Naive thymus-derived CD4-positive, alpha-beta T cell (primary cell): Measurements from ENCODE around the gene AGPAT4. TPM values are rescaled to one million over a fixed set of nuclear protein-coding genes. Genes with fewer than 3 reads are reported as not detected.
"Not testable (repeated sequence)": the region's sequence is repeated elsewhere in the genome, so short reads cannot be mapped to it uniquely, and the experiment has no call there.

Source experiments
- ATAC-seq: fragments of 150-1000 bp; cut with Tn5 transposase; 2 replicates; pipeline ENCODE4 v1.10.0; 2021; ENCODE audit warnings: mild to moderate bottlenecking, moderate library complexity
- CTCF ChIA-PET: fragments of 350-600 bp; sonication (Branson Sonifier 250); formaldehyde crosslinking; loops from one replicate; lab custom pipeline; 2021; ENCODE audit warnings: antibody characterized with exemption; lab: Charles Lee
- POLR2A ChIA-PET: fragments of 350-600 bp; sonication (Branson Sonifier 250); formaldehyde crosslinking; loops from one replicate; lab custom pipeline; 2021; ENCODE audit warnings: antibody characterized with exemption, inconsistent platforms; lab: Charles Lee
- DNase-seq, 9 donors: peaks; one replicate each; pipeline versions ENCODE4 v3.0.0 to v3.0.0-alpha.2; 2020 to 2022; ENCODE audit warnings: mixed read lengths in 1 of 9
- H3K27ac ChIP-seq: one replicate; pipeline ENCODE4 v1.7.0; 2013; ENCODE audit warnings: mild to moderate bottlenecking, low read depth, low read length, moderate library complexity
- H3K27me3 ChIP-seq, 2 donors: one replicate each; pipeline ENCODE4 v1.7.0; 2013; ENCODE audit warnings: low read length in 2 of 2, mild to moderate bottlenecking in 2 of 2, moderate library complexity in 2 of 2; ENCODE audit not compliant: control insufficient read depth in 2 of 2, insufficient read depth in 2 of 2
- H3K36me3 ChIP-seq, 3 experiments: 1 replicate in 2 of 3; 2 replicates in 1 of 3; pipeline ENCODE4 v1.7.0; 2013; ENCODE audit warnings: low read length in 3 of 3, mild to moderate bottlenecking in 3 of 3, moderate library complexity in 1 of 3; ENCODE audit not compliant: insufficient read depth in 3 of 3, control insufficient read depth in 2 of 3
- H3K4me1 ChIP-seq, 2 donors: one replicate each; pipeline ENCODE4 v1.7.0; 2013; ENCODE audit warnings: low read length in 2 of 2, mild to moderate bottlenecking in 2 of 2, moderate library complexity in 1 of 2; ENCODE audit not compliant: control insufficient read depth in 2 of 2, insufficient read depth in 2 of 2
- H3K4me3 ChIP-seq: 2 replicates; pipeline ENCODE4 v1.7.0; 2013; ENCODE audit warnings: mild to moderate bottlenecking, low read length
- H3K9me3 ChIP-seq, 3 experiments: 1 replicate in 2 of 3; 2 replicates in 1 of 3; pipeline ENCODE4 v1.7.0; 2013; ENCODE audit warnings: low read length in 3 of 3; ENCODE audit not compliant: control insufficient read depth in 2 of 3
- H3K27ac Mint-ChIP-seq, 9 donors: one replicate each; pipeline ENCODE4 v1.8.0; 2020 to 2022; ENCODE audit warnings: mixed read lengths in 9 of 9, mild to moderate bottlenecking in 8 of 9, moderate library complexity in 5 of 9, inconsistent platforms in 2 of 9
- H3K27me3 Mint-ChIP-seq, 5 donors: one replicate each; pipeline ENCODE4 v1.8.0; 2021 to 2022; ENCODE audit warnings: mixed read lengths in 5 of 5, mild to moderate bottlenecking in 1 of 5
- H3K36me3 Mint-ChIP-seq, 5 donors: one replicate each; pipeline ENCODE4 v1.8.0; 2020 to 2022; ENCODE audit warnings: mixed read lengths in 5 of 5, mild to moderate bottlenecking in 3 of 5, inconsistent platforms in 1 of 5
- H3K4me1 Mint-ChIP-seq, 7 donors: one replicate each; pipeline ENCODE4 v1.8.0; 2020 to 2022; ENCODE audit warnings: mixed read lengths in 7 of 7, mild to moderate bottlenecking in 3 of 7, inconsistent platforms in 1 of 7
- H3K4me3 Mint-ChIP-seq, 10 donors: one replicate each; pipeline ENCODE4 v1.8.0; 2020 to 2022; ENCODE audit warnings: mild to moderate bottlenecking in 10 of 10, mixed read lengths in 10 of 10, moderate library complexity in 6 of 10, inconsistent platforms in 2 of 10
- H3K9me3 Mint-ChIP-seq, 11 donors: one replicate each; pipeline ENCODE4 v1.8.0; 2020 to 2022; ENCODE audit warnings: mixed read lengths in 11 of 11, mild to moderate bottlenecking in 4 of 11, inconsistent platforms in 1 of 11, moderate library complexity in 1 of 11
- intact Hi-C, 2 donors: fragments of 100-400 bp; cut with micrococcal nuclease; formaldehyde crosslinking; loops; one replicate each; pipeline ENCODE4 v1.15.1; 2023
- polyA plus RNA-seq, 2 donors: library from polyadenylated mRNA; unstranded; fragments of 300-500 nt; fragmentation: Illumina TruSeq; gene quantifications; one replicate each; pipeline ENCODE4 v1.2.3, GENCODE V29; 2021
- total RNA-seq, 6 experiments: library from RNA in 5 of 6; stranded (reverse) in 5 of 6; gene quantifications; 1 replicate in 5 of 6; 2 replicates in 1 of 6; pipeline ENCODE4 v1.2.3 and lab custom pipeline; 2021 to 2026

Gene AGPAT4
- total and polyA plus RNA-seq, 7 experiments from 2014 or later = 1.1 to 16.2 (median 2.4) TPM

DNA sequence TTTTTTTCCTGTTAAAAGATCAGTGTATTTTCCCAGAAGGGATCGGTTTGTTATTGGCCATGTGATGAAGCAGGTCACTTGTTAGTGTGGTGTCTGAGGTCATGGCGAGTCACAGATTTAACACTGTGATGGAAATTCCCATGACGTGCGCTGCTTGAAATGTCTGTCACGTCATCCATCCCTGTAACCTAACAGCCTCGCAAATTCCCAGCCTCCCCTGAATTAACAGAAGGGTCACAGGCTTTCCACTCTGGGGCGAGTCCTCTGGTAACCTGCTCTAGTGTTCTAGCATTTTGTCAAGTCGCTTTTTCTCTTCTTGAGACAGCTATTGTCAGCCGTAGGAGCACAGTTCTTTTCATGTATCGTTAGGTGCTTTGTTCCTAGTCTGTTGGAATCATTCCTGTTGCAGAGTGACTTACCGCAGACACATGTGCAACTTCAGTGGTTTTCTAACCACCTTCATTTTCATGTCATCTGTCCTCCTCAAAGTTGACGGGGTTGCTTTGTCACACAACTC lies 145.1 kb downstream of the AGPAT4 start:
- Mint-ChIP-seq H3K4me3 (peak overlapping the region in 2 of 10 donors; percentile 14 to 24), H3K9me3 (peaks cover 5 to 25% (median 15%) of the 10 kb centered on the region in 11 donors), H3K36me3 (peaks cover 17 to 56% (median 39%) of the 10 kb centered on the region in 5 donors), H3K27me3 (no peaks in the 10 kb centered on the region), H3K27ac (peak overlapping the region; percentile 4 to 70 (median 31)), H3K4me1 (peaks cover 9 to 33% (median 19%) of the 10 kb centered on the region in 7 donors)
- Histone ChIP-seq H3K36me3 (peaks cover 0 to 10% (median 0%) of the 10 kb centered on the region in 3 experiments), H3K27ac (no peak overlapping the region), H3K4me3 (no peak overlapping the region), H3K9me3 (peaks cover 0 to 2% (median 0%) of the 10 kb centered on the region in 3 experiments), H3K4me1 (no peaks in the 10 kb centered on the region), H3K27me3 (no peaks in the 10 kb centered on the region)
- CTCF ChIA-PET = interaction anchor here (0.6 kb wide), 1 partner anchor 34 kb away, joined by 3 read pairs; no protein-coding TSS in a partner anchor
- no peak for DNase-seq
- peak; percentile 37 for ATAC-seq
- intact Hi-C loops = loop anchor here in 1 of 2 donors (2.0 kb wide), 1 partner anchor 18 kb away; no protein-coding TSS in a partner anchor
- POLR2A ChIA-PET = no interaction called here

GRCh38 chr6:161128230-161128629 lies 145.6 kb downstream of the AGPAT4 start:
- Mint-ChIP-seq H3K4me3 (peak overlapping the region in 1 of 10 donors; percentile 12), H3K27ac (peak overlapping the region in 6 of 9 donors; percentile 1 to 65 (median 40)), H3K9me3 (peaks cover 5 to 30% (median 20%) of the 10 kb centered on the region in 11 donors), H3K4me1 (peaks cover 9 to 33% (median 19%) of the 10 kb centered on the region in 7 donors), H3K36me3 (peaks cover 19 to 61% (median 44%) of the 10 kb centered on the region in 5 donors), H3K27me3 (no peaks in the 10 kb centered on the region)
- ChIA-PET POLR2A (no interaction called here), CTCF (interaction anchor here (0.6 kb wide), 1 partner anchor 35 kb away, joined by 3 read pairs; no protein-coding TSS in a partner anchor)
- DNase-seq (peak in 1 of 9 donors; percentile 5), ATAC-seq (peak; percentile 46)
- H3K36me3 ChIP-seq = peaks cover 0 to 10% (median 2%) of the 10 kb centered on the region in 3 experiments
- intact Hi-C loops = loop anchor here in 1 of 2 donors (2.0 kb wide), 1 partner anchor 17 kb away; no protein-coding TSS in a partner anchor
- peaks cover 0 to 7% (median 0%) of the 10 kb centered on the region in 3 experiments for H3K9me3 ChIP-seq
- no peak overlapping the region for H3K27ac ChIP-seq
- H3K4me3 ChIP-seq = no peak overlapping the region
- H3K4me1 ChIP-seq = no peaks in the 10 kb centered on the region
- no peaks in the 10 kb centered on the region for H3K27me3 ChIP-seq

DNA sequence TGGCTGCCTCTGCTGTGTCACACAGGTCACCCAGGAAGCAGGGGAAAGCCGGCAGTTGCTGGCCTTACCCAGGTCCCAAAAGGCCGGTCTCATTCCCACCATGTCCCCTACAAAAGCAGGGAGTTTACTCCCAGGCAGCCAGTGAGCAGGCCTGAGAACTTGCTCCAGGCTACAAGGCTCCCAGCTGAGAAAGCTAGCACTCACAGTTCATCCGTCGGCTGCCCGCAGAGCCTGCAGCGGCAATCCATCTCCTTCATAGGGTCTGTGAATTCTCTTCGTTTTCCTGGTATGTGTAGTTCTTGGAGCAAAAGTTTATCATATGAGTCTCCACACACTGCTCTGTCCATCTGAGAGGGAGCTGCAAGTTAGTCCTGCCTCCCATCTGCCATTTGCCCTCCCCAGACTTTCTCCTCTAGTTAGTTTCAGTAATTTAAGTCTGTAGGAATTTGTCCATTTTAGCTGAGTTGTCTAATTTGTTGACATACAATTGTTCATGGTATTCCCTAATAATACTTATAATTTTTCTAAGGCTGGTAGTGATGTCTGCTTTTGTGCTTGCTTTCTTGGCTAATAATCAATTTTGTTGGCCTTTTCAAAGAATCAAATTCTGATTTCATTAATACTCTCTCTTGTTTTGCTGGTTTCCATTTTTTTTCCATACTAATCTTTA lies 146.7 kb downstream of the AGPAT4 start:
- H3K4me1 ChIP-seq = no peaks in the 10 kb centered on the region
- Mint-ChIP-seq H3K4me1 (peaks cover 9 to 33% (median 19%) of the 10 kb centered on the region in 7 donors), H3K36me3 (peaks cover 20 to 71% (median 55%) of the 10 kb centered on the region in 5 donors), H3K27ac (peak overlapping the region in 4 of 9 donors; percentile 11 to 83 (median 34)), H3K27me3 (no peaks in the 10 kb centered on the region), H3K9me3 (peaks cover 7 to 40% (median 22%) of the 10 kb centered on the region in 11 donors), H3K4me3 (no peak overlapping the region)
- no peak for ATAC-seq
- no peaks in the 10 kb centered on the region for H3K27me3 ChIP-seq
- POLR2A ChIA-PET = no interaction called here
- H3K9me3 ChIP-seq = peaks cover 0 to 14% (median 0%) of the 10 kb centered on the region in 3 experiments
- CTCF ChIA-PET = no interaction called here
- H3K27ac ChIP-seq = no peak overlapping the region
- H3K4me3 ChIP-seq = no peak overlapping the region
- intact Hi-C loops = no loop called here
- peaks cover 0 to 10% (median 5%) of the 10 kb centered on the region in 3 experiments for H3K36me3 ChIP-seq
- DNase-seq = no peak

DNA sequence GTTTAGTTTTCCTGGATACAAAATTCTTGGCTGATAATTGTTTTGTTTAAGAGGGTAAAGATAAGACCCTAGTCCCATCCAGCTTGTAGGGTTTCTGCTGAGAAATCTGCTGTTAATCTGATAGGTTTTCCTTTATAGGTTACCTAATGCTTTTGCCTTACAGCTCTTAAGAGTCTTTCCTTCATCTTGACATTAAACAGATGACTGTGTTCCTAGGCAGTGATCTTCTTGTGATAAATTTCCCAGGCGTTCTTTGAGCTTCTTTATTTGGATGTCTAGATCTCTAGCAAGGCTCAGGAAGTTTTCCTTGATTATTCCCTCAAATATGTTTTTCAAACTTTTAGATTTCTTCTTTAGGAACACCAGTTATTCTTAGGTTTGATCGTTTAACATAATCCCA lies 148.3 kb downstream of the AGPAT4 start:
- Mint-ChIP-seq H3K36me3 (peaks cover 26 to 85% (median 71%) of the 10 kb centered on the region in 5 donors), H3K27ac (no peak overlapping the region), H3K4me3 (no peak overlapping the region), H3K9me3 (peaks cover 9 to 53% (median 27%) of the 10 kb centered on the region in 11 donors), H3K4me1 (peaks cover 9 to 33% (median 19%) of the 10 kb centered on the region in 7 donors), H3K27me3 (no peaks in the 10 kb centered on the region)
- CTCF ChIA-PET = no interaction called here
- no peak overlapping the region for H3K27ac ChIP-seq
- no peak overlapping the region for H3K4me3 ChIP-seq
- no peaks in the 10 kb centered on the region for H3K4me1 ChIP-seq
- DNase-seq (no peak), ATAC-seq (no peak)
- intact Hi-C loops = no loop called here
- H3K9me3 ChIP-seq = peaks cover 0 to 14% (median 0%) of the 10 kb centered on the region in 3 experiments
- POLR2A ChIA-PET = no interaction called here
- H3K27me3 ChIP-seq = no peaks in the 10 kb centered on the region
- peaks cover 0 to 18% (median 5%) of the 10 kb centered on the region in 3 experiments for H3K36me3 ChIP-seq

- POLR2A ChIA-PET, H3K27ac Mint-ChIP-seq, H3K27ac ChIP-seq, ATAC-seq, H3K27me3 Mint-ChIP-seq, H3K4me3 Mint-ChIP-seq, H3K4me1 ChIP-seq, DNase-seq, H3K27me3 ChIP-seq, H3K4me3 ChIP-seq, intact Hi-C loops: not testable (repeated sequence)
- Histone ChIP-seq H3K36me3 (peaks cover 0 to 28% (median 5%) of the 10 kb centered on the region in 3 experiments), H3K9me3 (peaks cover 0 to 14% (median 0%) of the 10 kb centered on the region in 3 experiments)
- peaks cover 5 to 23% (median 12%) of the 10 kb centered on the region in 7 donors for H3K4me1 Mint-ChIP-seq
- H3K9me3 Mint-ChIP-seq = peaks cover 10 to 64% (median 29%) of the 10 kb centered on the region in 11 donors
- CTCF ChIA-PET = interaction anchor here (0.6 kb wide), 1 partner anchor 1289 kb away, joined by 3 read pairs; no protein-coding TSS in a partner anchor
- H3K36me3 Mint-ChIP-seq = peaks cover 32 to 96% (median 90%) of the 10 kb centered on the region in 5 donors
Measured at GRCh38 chr6:161123319-161123718, 150.5 kb downstream of the AGPAT4 start.

- ChIA-PET CTCF (no interaction called here), POLR2A (no interaction called here)
- Histone ChIP-seq H3K27ac (no peak overlapping the region), H3K36me3 (peaks cover 7 to 57% (median 9%) of the 10 kb centered on the region in 3 experiments), H3K4me3 (no peak overlapping the region), H3K4me1 (no peaks in the 10 kb centered on the region), H3K27me3 (no peaks in the 10 kb centered on the region), H3K9me3 (peaks cover 0 to 3% (median 0%) of the 10 kb centered on the region in 3 experiments)
- Mint-ChIP-seq H3K27ac (no peak overlapping the region), H3K27me3 (no peaks in the 10 kb centered on the region), H3K4me3 (no peak overlapping the region), H3K36me3 (peaks cover 26 to 93% (median 82%) of the 10 kb centered on the region in 5 donors), H3K9me3 (peaks cover 3 to 32% (median 14%) of the 10 kb centered on the region in 11 donors), H3K4me1 (peaks cover 0 to 4% (median 0%) of the 10 kb centered on the region in 7 donors)
- no peak for ATAC-seq
- intact Hi-C loops = loop anchor here in 1 of 2 donors (10.0 kb wide), 1 partner anchor 107 kb away; no protein-coding TSS in a partner anchor
- DNase-seq = no peak
Measured at GRCh38 chr6:161117942-161118341, 155.9 kb downstream of the AGPAT4 start.
